ENCODE measurements around the gene SPDEF.

DNA sequence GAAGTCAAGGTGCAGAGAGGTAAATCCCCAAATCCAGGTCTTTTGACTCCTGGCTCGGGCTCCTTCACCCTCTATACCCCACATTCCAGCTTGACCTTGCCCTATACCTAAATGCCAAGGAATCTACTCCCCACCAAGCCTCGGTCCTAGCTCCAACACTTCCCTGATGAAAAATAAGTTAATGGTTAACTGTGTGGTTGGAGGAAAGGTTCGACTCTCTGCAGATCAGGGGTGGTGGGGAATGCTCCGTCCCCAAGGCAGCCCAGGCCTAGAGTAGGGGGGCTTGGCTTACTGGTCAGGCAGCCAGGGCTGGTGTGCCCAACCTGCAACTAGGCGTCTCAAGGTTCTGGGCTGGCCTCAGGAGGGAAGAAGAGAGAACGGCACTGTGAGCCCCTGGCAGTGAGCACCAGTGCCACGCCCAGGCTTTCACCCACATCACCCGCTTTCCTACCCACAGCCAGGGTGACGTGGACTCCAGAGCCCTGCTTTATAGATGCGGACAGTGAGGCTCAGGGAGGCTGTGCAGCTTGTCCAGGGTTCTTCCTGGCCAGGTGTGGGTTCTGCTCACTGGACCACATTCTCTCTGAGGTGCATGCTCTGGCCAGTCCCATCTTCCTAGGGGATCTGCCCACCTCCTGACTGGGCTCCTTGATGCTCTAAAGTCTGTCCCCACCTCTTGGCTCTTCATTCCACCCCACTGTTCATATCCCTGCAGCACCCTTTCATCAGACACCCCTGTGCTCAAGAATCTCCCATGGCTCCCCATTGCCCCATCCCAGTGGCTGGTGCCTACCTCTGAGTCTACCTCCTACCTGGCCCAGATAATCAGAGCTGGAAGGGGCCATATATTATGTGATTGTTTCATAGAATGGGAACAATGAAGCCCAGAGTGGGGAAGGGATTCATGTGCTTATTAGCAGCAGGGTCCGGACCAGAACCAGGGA, 8.2 kb downstream of the SPDEF start:
- no peak for TF ChIP-seq POLR2A (IDR thresholded peaks at IDR 0.05; ENCODE audit: low read length)
- no peak for TF ChIP-seq CTCF (IDR thresholded peaks at IDR 0.05)
- TF ChIP-seq, protein P1, sequence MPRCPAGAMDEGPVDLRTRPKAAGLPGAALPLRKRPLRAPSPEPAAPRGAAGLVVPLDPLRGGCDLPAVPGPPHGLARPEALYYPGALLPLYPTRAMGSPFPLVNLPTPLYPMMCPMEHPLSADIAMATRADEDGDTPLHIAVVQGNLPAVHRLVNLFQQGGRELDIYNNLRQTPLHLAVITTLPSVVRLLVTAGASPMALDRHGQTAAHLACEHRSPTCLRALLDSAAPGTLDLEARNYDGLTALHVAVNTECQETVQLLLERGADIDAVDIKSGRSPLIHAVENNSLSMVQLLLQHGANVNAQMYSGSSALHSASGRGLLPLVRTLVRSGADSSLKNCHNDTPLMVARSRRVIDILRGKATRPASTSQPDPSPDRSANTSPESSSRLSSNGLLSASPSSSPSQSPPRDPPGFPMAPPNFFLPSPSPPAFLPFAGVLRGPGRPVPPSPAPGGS (IDR thresholded peaks at IDR 0.05), result no peak
- TF ChIP-seq RAD21 (conservative IDR thresholded peaks at IDR 0.05 in 1 of 2, IDR thresholded peaks at IDR 0.05 in 1 of 2), result no peak
- no peak for TF ChIP-seq MAX (IDR thresholded peaks at IDR 0.05)
- TF ChIP-seq HOXB13 (CRISPR knock-in tag; IDR thresholded peaks at IDR 0.05; ENCODE audit: low read depth), result no peak
- TF ChIP-seq FOSB (CRISPR knock-in tag; IDR thresholded peaks at IDR 0.05), result no peak

All from A549 (cell line).